Transverse colon (tissue), 4 donors: ENCODE results near the gene ARIH1. TPM values are rescaled to one million over a fixed set of nuclear protein-coding genes. Genes with fewer than 3 reads are reported as not detected.

Source experiments
- DNase-seq: peaks from one replicate; pipeline ENCODE4 v3.0.0-alpha.2; 2019
- H3K27ac ChIP-seq, 4 donors: fragments of 200-600 bp; sonication (generic); 2 replicates each; pipeline ENCODE4 v1.5.1; 2016 to 2018; ENCODE audit warnings: inconsistent platforms in 4 of 4
- H3K27me3 ChIP-seq: fragments of 200-600 bp; sonication (generic); 2 replicates; pipeline ENCODE4 v1.5.1; 2017; ENCODE audit warnings: inconsistent platforms
- H3K36me3 ChIP-seq, 4 donors: fragments of 200-600 bp; sonication (generic); 2 replicates each; pipeline ENCODE4 v1.5.1; 2017 to 2019; ENCODE audit warnings: inconsistent platforms in 4 of 4
- H3K4me1 ChIP-seq, 4 donors: fragments of 200-600 bp; sonication (generic); 2 replicates each; pipeline ENCODE4 v1.5.1; 2017 to 2020; ENCODE audit warnings: inconsistent platforms in 4 of 4
- H3K4me3 ChIP-seq, 4 donors: fragments of 200-600 bp; sonication (generic); 1 replicate in 1 of 4; 2 replicates in 3 of 4; pipeline versions ENCODE4 v1.5.1 to v1.6.1; 2017 to 2019; ENCODE audit warnings: inconsistent platforms in 4 of 4
- H3K9me3 ChIP-seq, 2 donors: fragments of 200-600 bp; sonication (generic); 2 replicates each; pipeline ENCODE4 v1.5.1; 2017 to 2019; ENCODE audit warnings: inconsistent platforms in 2 of 2
- EP300 ChIP-seq: sonication (generic); formaldehyde crosslinking; IDR thresholded peaks from one replicate; pipeline ENCODE4 v1.6.1; 2017; ENCODE audit warnings: antibody characterized with exemption, low read depth
- POLR2A ChIP-seq: fragments of 450-650 bp; IDR thresholded peaks from one replicate; pipeline ENCODE4 v1.6.1; 2016; ENCODE audit warnings: antibody characterized with exemption, mild to moderate bottlenecking, moderate library complexity
- POLR2AphosphoS5 ChIP-seq, 3 donors: sonication (generic); formaldehyde crosslinking; IDR thresholded peaks; one replicate each; pipeline ENCODE4 v1.6.1; 2016; ENCODE audit warnings: antibody characterized with exemption in 3 of 3
- WGBS, 2 donors: methylation state at CpG; one replicate each; pipeline ENCODE4 v1.1.5; 2018; ENCODE audit warnings: low coverage in 1 of 2; 5-methylcytosine and 5-hydroxymethylcytosine counted together
- in situ Hi-C, 4 donors: fragments of 200-750 bp; cut with MboI; loops; one replicate each; pipeline versions ENCODE4 v1.15.0 to v1.15.1; 2017; ENCODE audit warnings: low sequenced_read_pairs in 3 of 4, low pct_ligation_motif_present in 1 of 4, low pct_unique_long_range_greater_than_20kb in 1 of 4
- intact Hi-C: fragments of 100-400 bp; cut with DNase I; formaldehyde crosslinking; loops from one replicate; pipeline ENCODE4 v1.15.1; 2023; ENCODE audit warnings: low total_unique reads
- total RNA-seq, 4 donors: library from RNA; depleted of rRNA; stranded (reverse); fragments of >200 nt; gene quantifications; one replicate each; pipeline ENCODE4 v1.1.0, GENCODE V29; 2016
- TF ChIP-seq, protein P1 (sequence below), 5 experiments: fragments of 200-600 bp in 3 of 5; fragments of 450-650 bp in 2 of 5; sonication (generic) in 3 of 5; IDR thresholded peaks; 1 replicate in 2 of 5; 2 replicates in 3 of 5; pipeline ENCODE4 v1.5.1; 2016 to 2017; ENCODE audit warnings: antibody characterized with exemption in 5 of 5, inconsistent platforms in 3 of 5, mild to moderate bottlenecking in 2 of 5, moderate library complexity in 1 of 5

Gene ARIH1
- total RNA-seq, 4 donors from 2014 or later = 15.7 to 108 (median 53.1) TPM

DNA sequence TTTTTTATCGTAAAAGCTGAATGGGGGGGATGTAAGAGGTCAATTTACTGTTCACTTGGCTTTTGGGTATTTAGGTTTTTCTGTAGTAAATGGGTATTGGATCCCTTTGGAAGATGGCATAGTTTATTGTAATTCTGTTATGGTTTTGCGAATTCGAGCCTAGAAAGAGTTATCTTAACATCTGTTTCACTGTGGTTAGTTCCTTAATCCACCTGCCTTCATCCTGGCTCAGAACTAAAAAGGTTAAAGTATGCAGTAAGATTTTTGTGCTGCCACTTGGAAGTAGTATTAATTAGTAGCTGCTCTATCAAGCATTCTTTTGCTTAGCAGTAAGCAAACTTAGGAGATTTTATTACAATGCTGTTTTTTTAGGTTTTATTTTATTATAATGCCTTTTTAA is 62.4 kb downstream of the ARIH1 start:
- Histone ChIP-seq H3K4me3 (no peak overlapping the region), H3K27ac (no peak overlapping the region), H3K9me3 (peaks cover 8 to 14% of the 10 kb centered on the region in 2 donors), H3K36me3 (peaks cover 0 to 4% (median 0%) of the 10 kb centered on the region in 4 donors), H3K27me3 (no peaks in the 10 kb centered on the region), H3K4me1 (peaks cover 0 to 7% (median 2%) of the 10 kb centered on the region in 4 donors)
- in situ Hi-C loops (no loop called here), intact Hi-C loops (no loop called here)
- WGBS, 2 donors = 90 to 94% methylated on average over 3 of the region's 3 CpGs
- DNase-seq = no peak
- TF ChIP-seq POLR2A (no peak), POLR2AphosphoS5 (IDR thresholded peaks at IDR 0.05) (no peak), EP300 (no peak)
- TF ChIP-seq, protein P1, sequence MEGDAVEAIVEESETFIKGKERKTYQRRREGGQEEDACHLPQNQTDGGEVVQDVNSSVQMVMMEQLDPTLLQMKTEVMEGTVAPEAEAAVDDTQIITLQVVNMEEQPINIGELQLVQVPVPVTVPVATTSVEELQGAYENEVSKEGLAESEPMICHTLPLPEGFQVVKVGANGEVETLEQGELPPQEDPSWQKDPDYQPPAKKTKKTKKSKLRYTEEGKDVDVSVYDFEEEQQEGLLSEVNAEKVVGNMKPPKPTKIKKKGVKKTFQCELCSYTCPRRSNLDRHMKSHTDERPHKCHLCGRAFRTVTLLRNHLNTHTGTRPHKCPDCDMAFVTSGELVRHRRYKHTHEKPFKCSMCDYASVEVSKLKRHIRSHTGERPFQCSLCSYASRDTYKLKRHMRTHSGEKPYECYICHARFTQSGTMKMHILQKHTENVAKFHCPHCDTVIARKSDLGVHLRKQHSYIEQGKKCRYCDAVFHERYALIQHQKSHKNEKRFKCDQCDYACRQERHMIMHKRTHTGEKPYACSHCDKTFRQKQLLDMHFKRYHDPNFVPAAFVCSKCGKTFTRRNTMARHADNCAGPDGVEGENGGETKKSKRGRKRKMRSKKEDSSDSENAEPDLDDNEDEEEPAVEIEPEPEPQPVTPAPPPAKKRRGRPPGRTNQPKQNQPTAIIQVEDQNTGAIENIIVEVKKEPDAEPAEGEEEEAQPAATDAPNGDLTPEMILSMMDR (IDR thresholded peaks at IDR 0.05) = no peak

DNA sequence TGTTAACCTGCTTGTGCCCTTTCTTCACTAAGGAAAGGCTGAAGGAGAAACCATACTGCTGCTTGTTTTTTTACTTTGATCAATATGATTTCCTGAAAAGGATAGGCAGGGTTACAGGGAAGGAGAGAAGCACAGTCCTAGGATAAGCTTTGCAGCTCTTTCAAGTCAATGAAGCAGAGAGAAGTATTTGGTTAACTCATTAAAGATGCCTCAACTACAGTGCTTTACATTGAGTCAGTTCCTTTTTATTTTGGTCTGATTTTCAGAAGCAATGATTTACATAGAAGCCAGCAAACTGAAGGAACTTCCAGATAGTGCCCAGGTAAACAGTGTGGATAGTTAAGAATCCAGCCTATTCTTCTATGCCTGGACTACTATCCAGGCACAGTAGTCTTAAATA is 64.8 kb downstream of the ARIH1 start:
- in situ Hi-C loops = no loop called here
- H3K9me3 ChIP-seq = peaks cover 8 to 14% of the 10 kb centered on the region in 2 donors
- H3K4me3 ChIP-seq = no peak overlapping the region
- H3K27ac ChIP-seq = no peak overlapping the region
- peaks cover 0 to 4% (median 0%) of the 10 kb centered on the region in 4 donors for H3K36me3 ChIP-seq
- DNase-seq = no peak
- peaks cover 0 to 7% (median 2%) of the 10 kb centered on the region in 4 donors for H3K4me1 ChIP-seq
- TF ChIP-seq POLR2A = no peak
- TF ChIP-seq, protein P1 (IDR thresholded peaks at IDR 0.05) = no peak
- no peak for TF ChIP-seq EP300
- no peak for TF ChIP-seq POLR2AphosphoS5 (IDR thresholded peaks at IDR 0.05)
- no peaks in the 10 kb centered on the region for H3K27me3 ChIP-seq
- intact Hi-C loops = no loop called here

GRCh38 chr15:72540606-72541237 is 66.6 kb downstream of the ARIH1 start:
- in situ Hi-C loops (no loop called here), intact Hi-C loops (no loop called here)
- Histone ChIP-seq H3K9me3 (peaks cover 8 to 14% of the 10 kb centered on the region in 2 donors), H3K4me1 (peaks cover 0 to 3% (median 1%) of the 10 kb centered on the region in 4 donors), H3K27ac (no peak overlapping the region), H3K27me3 (no peaks in the 10 kb centered on the region), H3K4me3 (no peak overlapping the region), H3K36me3 (peaks cover 0 to 4% (median 1%) of the 10 kb centered on the region in 4 donors)
- 95 to 97% methylated on average over 11 of the region's 11 CpGs for WGBS, 2 donors
- TF ChIP-seq, protein P1 (IDR thresholded peaks at IDR 0.05) = no peak
- no peak for TF ChIP-seq EP300
- no peak for TF ChIP-seq POLR2A
- TF ChIP-seq POLR2AphosphoS5 (IDR thresholded peaks at IDR 0.05) = no peak
- DNase-seq = no peak

- Histone ChIP-seq H3K36me3 (peaks cover 0 to 13% (median 1%) of the 10 kb centered on the region in 4 donors), H3K4me3 (no peak overlapping the region), H3K27me3 (no peaks in the 10 kb centered on the region), H3K27ac (no peak overlapping the region), H3K4me1 (no peaks in the 10 kb centered on the region), H3K9me3 (peaks cover 8 to 14% of the 10 kb centered on the region in 2 donors)
- DNase-seq = no peak
- in situ Hi-C loops = no loop called here
- intact Hi-C loops = no loop called here
- TF ChIP-seq EP300 (no peak), POLR2AphosphoS5 (IDR thresholded peaks at IDR 0.05) (no peak), POLR2A (no peak)
- TF ChIP-seq, protein P1 (IDR thresholded peaks at IDR 0.05) = no peak
Observed at GRCh38 chr15:72541674-72542073, 67.5 kb downstream of the ARIH1 start.
